Upper lobe of left lung (tissue), 6 donors: ENCODE measurements around the gene OIT3. TPM values are rescaled to one million over a fixed set of nuclear protein-coding genes. Genes with fewer than 3 reads are reported as not detected.

Source experiments
- ATAC-seq, 2 donors: fragments of 200-7000 bp; cut with Tn5 transposase; one replicate each; pipeline ENCODE4 v1.9.1; 2022; ENCODE audit warnings: mild to moderate bottlenecking in 2 of 2, moderate library complexity in 2 of 2; ENCODE audit not compliant: low FRiP score in 2 of 2
- DNase-seq, 2 donors: peaks; one replicate each; pipeline ENCODE4 v3.0.0-alpha.2; 2019 to 2020
- H3K27ac ChIP-seq, 4 donors: fragments of 200-600 bp; sonication (generic); one replicate each; pipeline ENCODE4 v1.5.1; 2016 to 2019
- H3K27me3 ChIP-seq, 4 donors: fragments of 200-600 bp; sonication (generic); one replicate each; pipeline ENCODE4 v1.5.1; 2017 to 2019
- H3K36me3 ChIP-seq, 4 donors: fragments of 200-600 bp; sonication (generic); one replicate each; pipeline ENCODE4 v1.5.1; 2016 to 2019
- H3K4me1 ChIP-seq, 4 donors: fragments of 200-600 bp; sonication (generic); one replicate each; pipeline ENCODE4 v1.5.1; 2018 to 2019
- H3K4me3 ChIP-seq, 4 donors: fragments of 200-600 bp; sonication (generic); one replicate each; pipeline ENCODE4 v1.5.1; 2017 to 2019; ENCODE audit warnings: mild to moderate bottlenecking in 2 of 4, moderate library complexity in 1 of 4
- H3K9me3 ChIP-seq, 4 donors: fragments of 200-600 bp; sonication (generic); one replicate each; pipeline ENCODE4 v1.5.1; 2018 to 2019
- CTCF ChIP-seq, 6 experiments: fragments of 450-650 bp in 4 of 6; fragments of 200-600 bp in 2 of 6; sonication (generic) in 2 of 6; IDR thresholded peaks; one replicate each; pipeline ENCODE4 v1.5.1; 2016 to 2019; ENCODE audit warnings: antibody characterized with exemption in 6 of 6
- EP300 ChIP-seq, 4 donors: sonication (generic); formaldehyde crosslinking; IDR thresholded peaks; one replicate each; pipeline ENCODE4 v1.5.1; 2017; ENCODE audit warnings: antibody characterized with exemption in 4 of 4, control low read depth in 2 of 4
- POLR2A ChIP-seq, 4 donors: fragments of 450-650 bp; IDR thresholded peaks; one replicate each; pipeline ENCODE4 v1.5.1; 2016 to 2017; ENCODE audit warnings: antibody characterized with exemption in 4 of 4, mild to moderate bottlenecking in 2 of 4
- POLR2AphosphoS5 ChIP-seq, 2 donors: sonication (generic); formaldehyde crosslinking; IDR thresholded peaks; one replicate each; pipeline ENCODE4 v1.5.1; 2017; ENCODE audit warnings: antibody characterized with exemption in 2 of 2
- WGBS, 2 donors: methylation state at CpG; one replicate each; pipeline ENCODE4 v1.1.5; 2017 to 2018; 5-methylcytosine and 5-hydroxymethylcytosine counted together
- total RNA-seq, 6 donors: library from RNA; depleted of rRNA in 4 of 6; stranded (reverse); fragments of >200 nt in 4 of 6; gene quantifications; one replicate each; pipeline versions ENCODE4 v1.1.0 to v1.2.1, GENCODE V29; 2016 to 2021
- donor health status: DM: no; HTN: no; CAD: no; lungs with moderate emphysema.
- donor health status: DM: no; HTN: yes; CAD: no; lungs with severe emphysema.

Gene OIT3
- total RNA-seq, 6 donors from 2014 or later: 0.15 to 0.20 TPM; not detected in 4

- H3K27me3 ChIP-seq: no peaks in the 10 kb centered on the region
- H3K4me1 ChIP-seq: no peaks in the 10 kb centered on the region
- no peak for ATAC-seq
- no peak overlapping the region for H3K27ac ChIP-seq
- H3K4me3 ChIP-seq: no peak overlapping the region
- no peaks in the 10 kb centered on the region for H3K9me3 ChIP-seq
- no peak for DNase-seq
- H3K36me3 ChIP-seq: no peaks in the 10 kb centered on the region
- TF ChIP-seq CTCF (IDR thresholded peaks at IDR 0.05): no peak
- no peak for TF ChIP-seq EP300 (IDR thresholded peaks at IDR 0.05)
- no peak for TF ChIP-seq POLR2AphosphoS5 (IDR thresholded peaks at IDR 0.05)
- no peak for TF ChIP-seq POLR2A (IDR thresholded peaks at IDR 0.05)
These were observed 62.5 kb downstream of the OIT3 start for GRCh38 chr10:72956001-72956400.

- no peaks in the 10 kb centered on the region for H3K4me1 ChIP-seq
- no peaks in the 10 kb centered on the region for H3K27me3 ChIP-seq
- ATAC-seq: no peak
- TF ChIP-seq POLR2A (IDR thresholded peaks at IDR 0.05) (no peak), POLR2AphosphoS5 (IDR thresholded peaks at IDR 0.05) (no peak), EP300 (IDR thresholded peaks at IDR 0.05) (no peak), CTCF (IDR thresholded peaks at IDR 0.05) (no peak)
- peaks cover 0 to 44% (median 30%) of the 10 kb centered on the region in 4 donors for H3K9me3 ChIP-seq
- H3K36me3 ChIP-seq: no peaks in the 10 kb centered on the region
- no peak overlapping the region for H3K27ac ChIP-seq
- no peak for DNase-seq
- no peak overlapping the region for H3K4me3 ChIP-seq
- WGBS, 2 donors: 91 to 100% methylated on average over 1 of the region's 1 CpG
These were observed 83.3 kb downstream of the OIT3 start for GRCh38 chr10:72976886-72977285.

GRCh38 chr10:72979709-72980108 lies 86.2 kb downstream of the OIT3 start:
- ATAC-seq: no peak
- H3K9me3 ChIP-seq: peaks cover 0 to 44% (median 30%) of the 10 kb centered on the region in 4 donors
- H3K27me3 ChIP-seq: no peaks in the 10 kb centered on the region
- no peak overlapping the region for H3K4me3 ChIP-seq
- no peaks in the 10 kb centered on the region for H3K36me3 ChIP-seq
- TF ChIP-seq CTCF (IDR thresholded peaks at IDR 0.05): no peak
- no peak for TF ChIP-seq POLR2AphosphoS5 (IDR thresholded peaks at IDR 0.05)
- no peak for TF ChIP-seq EP300 (IDR thresholded peaks at IDR 0.05)
- TF ChIP-seq POLR2A (IDR thresholded peaks at IDR 0.05): no peak
- H3K27ac ChIP-seq: no peak overlapping the region
- DNase-seq: no peak
- H3K4me1 ChIP-seq: no peaks in the 10 kb centered on the region

- ATAC-seq (peak in 1 of 2 donors; percentile 11), DNase-seq (no peak)
- no peaks in the 10 kb centered on the region for H3K36me3 ChIP-seq
- no peak overlapping the region for H3K4me3 ChIP-seq
- no peaks in the 10 kb centered on the region for H3K27me3 ChIP-seq
- WGBS, 2 donors: 89 to 100% methylated on average over 2 of the region's 2 CpGs
- no peak for TF ChIP-seq POLR2A (IDR thresholded peaks at IDR 0.05)
- no peak for TF ChIP-seq POLR2AphosphoS5 (IDR thresholded peaks at IDR 0.05)
- TF ChIP-seq CTCF (IDR thresholded peaks at IDR 0.05): no peak
- TF ChIP-seq EP300 (IDR thresholded peaks at IDR 0.05): no peak
- H3K9me3 ChIP-seq: peaks cover 0 to 40% (median 29%) of the 10 kb centered on the region in 4 donors
- no peak overlapping the region for H3K27ac ChIP-seq
- no peaks in the 10 kb centered on the region for H3K4me1 ChIP-seq
These were observed 86.8 kb downstream of the OIT3 start for GRCh38 chr10:72980348-72980747.

GRCh38 chr10:72981028-72981881 lies 87.7 kb downstream of the OIT3 start:
- DNase-seq: no peak
- Histone ChIP-seq H3K9me3 (peaks cover 0 to 33% (median 24%) of the 10 kb centered on the region in 4 donors), H3K4me1 (no peaks in the 10 kb centered on the region), H3K4me3 (no peak overlapping the region), H3K27me3 (no peaks in the 10 kb centered on the region), H3K36me3 (no peaks in the 10 kb centered on the region), H3K27ac (no peak overlapping the region)
- ATAC-seq: peak in 1 of 2 donors; percentile 46
- TF ChIP-seq CTCF (IDR thresholded peaks at IDR 0.05) (no peak), EP300 (IDR thresholded peaks at IDR 0.05) (no peak), POLR2AphosphoS5 (IDR thresholded peaks at IDR 0.05) (no peak), POLR2A (IDR thresholded peaks at IDR 0.05) (no peak)
- 96% methylated on average over 4 of the region's 4 CpGs; no CpG with 5 or more reads in 1 of the 2 donors for WGBS, 2 donors
